Right lobe of liver (tissue), 6 donors: ENCODE data around the gene RAB1B. TPM values are rescaled to one million over a fixed set of nuclear protein-coding genes. Genes with fewer than 3 reads are reported as not detected.

ENCODE experiments used
- ATAC-seq, 4 donors: fragments of 200-7000 bp; cut with Tn5 transposase; one replicate each; pipeline ENCODE4 v1.9.1; 2020; ENCODE audit warnings: mild to moderate bottlenecking in 4 of 4, moderate library complexity in 4 of 4
- DNase-seq, 3 donors: peaks; one replicate each; pipeline ENCODE4 v3.0.0-alpha.2; 2020
- H3K27ac ChIP-seq, 3 donors: fragments of 200-600 bp; one replicate each; pipeline ENCODE4 v1.8.0; 2022
- H3K27me3 ChIP-seq, 2 donors: fragments of 200-600 bp; one replicate each; pipeline ENCODE4 v1.8.0; 2022
- H3K36me3 ChIP-seq, 4 donors: fragments of 200-600 bp; sonication (generic) in 1 of 4; one replicate each; pipeline versions ENCODE4 v1.5.1 to v1.8.0; 2017 to 2022; ENCODE audit warnings: control low read depth in 1 of 4
- H3K4me1 ChIP-seq, 4 donors: fragments of 200-600 bp; sonication (generic) in 1 of 4; one replicate each; pipeline versions ENCODE4 v1.5.1 to v1.8.0; 2017 to 2022; ENCODE audit warnings: control low read depth in 1 of 4
- H3K4me3 ChIP-seq, 3 donors: fragments of 200-600 bp; one replicate each; pipeline ENCODE4 v1.8.0; 2022
- H3K9me3 ChIP-seq, 4 donors: fragments of 200-600 bp; sonication (generic) in 1 of 4; one replicate each; pipeline versions ENCODE4 v1.5.1 to v1.8.0; 2017 to 2022; ENCODE audit warnings: control low read depth in 1 of 4
- POLR2A ChIP-seq: fragments of 450-650 bp; IDR thresholded peaks from one replicate; pipeline ENCODE4 v1.6.1; 2017; ENCODE audit warnings: antibody characterized with exemption, mild to moderate bottlenecking
- WGBS: methylation state at CpG from one replicate; pipeline ENCODE4 v1.1.6; 2018; ENCODE audit warnings: low coverage, low lambda C conversion rate; ENCODE audit not compliant: insufficient coverage; ENCODE audit errors: missing lambda C conversion rate; 5-methylcytosine and 5-hydroxymethylcytosine counted together
- intact Hi-C, 2 donors: fragments of 100-400 bp; cut with DNase I; formaldehyde crosslinking; loops; one replicate each; pipeline versions ENCODE4 v1.11.2 to v1.14.1; 2022
- total RNA-seq, 6 experiments: library from RNA; depleted of rRNA in 2 of 6; stranded (reverse); fragments of >200 nt in 2 of 6; fragmentation: NEBNext Ultra II Directional in 3 of 6; extraction: Animal tissue kit (Norgen Biotek cat#: 25700) in 3 of 6; gene quantifications; one replicate each; pipeline versions ENCODE4 v1.1.0 to v1.2.4, GENCODE V29; 2016 to 2023
- TF ChIP-seq, protein P1 (sequence below), 4 donors: fragments of 200-600 bp in 3 of 4; fragments of 450-650 bp in 1 of 4; IDR thresholded peaks; one replicate each; pipeline versions ENCODE4 v1.5.1 to v1.8.0; 2016 to 2022; ENCODE audit warnings: antibody characterized with exemption in 4 of 4, mild to moderate bottlenecking in 2 of 4
- donor health status: DM: no; HTN: yes; CAD: no.
- donor health status: DM: no; HTN: no; CAD: no.
- donor health status: DM: no; HTN: no; CAD: no.
- donor health status: DM: no; HTN: yes; CAD: no.
- donor health status: DM: no; HTN: yes; CAD: no.

RAB1B gene
- total RNA-seq, 6 experiments from 2014 or later, result 52.3 to 69.0 (median 59.6) TPM

DNA sequence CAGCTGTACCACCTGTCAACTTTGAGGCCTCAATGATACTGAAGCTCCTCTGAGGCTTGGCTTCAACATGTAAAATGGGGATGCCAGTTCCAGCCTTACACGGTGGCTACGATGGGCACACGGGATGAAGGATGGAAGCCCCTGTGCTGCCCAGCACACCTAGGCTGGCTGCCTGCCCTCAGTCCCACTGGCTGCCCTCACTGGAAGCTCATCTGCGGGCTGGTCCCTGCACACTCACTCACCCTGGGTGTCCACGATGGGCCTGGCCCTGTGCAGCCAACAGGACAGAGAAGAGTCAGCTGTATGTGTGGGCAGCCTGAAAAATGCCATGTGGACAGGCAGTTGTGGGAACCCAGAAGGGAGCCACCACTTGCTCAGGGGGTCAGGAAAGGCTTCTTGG lies 18.3 kb downstream of the RAB1B start:
- peak in 1 of 3 donors; percentile 39 for DNase-seq
- no peaks in the 10 kb centered on the region for H3K27me3 ChIP-seq
- no peak overlapping the region for H3K4me3 ChIP-seq
- no CpG with 5 or more reads among the region's 5 CpGs for WGBS
- peaks cover 0 to 17% (median 7%) of the 10 kb centered on the region in 4 donors for H3K4me1 ChIP-seq
- no peak for ATAC-seq
- no peak overlapping the region for H3K27ac ChIP-seq
- H3K36me3 ChIP-seq, result no peaks in the 10 kb centered on the region
- intact Hi-C loops, result loop anchor here (10.0 kb wide), 1 partner anchor 62 kb away; no protein-coding TSS in a partner anchor
- TF ChIP-seq, protein P1, sequence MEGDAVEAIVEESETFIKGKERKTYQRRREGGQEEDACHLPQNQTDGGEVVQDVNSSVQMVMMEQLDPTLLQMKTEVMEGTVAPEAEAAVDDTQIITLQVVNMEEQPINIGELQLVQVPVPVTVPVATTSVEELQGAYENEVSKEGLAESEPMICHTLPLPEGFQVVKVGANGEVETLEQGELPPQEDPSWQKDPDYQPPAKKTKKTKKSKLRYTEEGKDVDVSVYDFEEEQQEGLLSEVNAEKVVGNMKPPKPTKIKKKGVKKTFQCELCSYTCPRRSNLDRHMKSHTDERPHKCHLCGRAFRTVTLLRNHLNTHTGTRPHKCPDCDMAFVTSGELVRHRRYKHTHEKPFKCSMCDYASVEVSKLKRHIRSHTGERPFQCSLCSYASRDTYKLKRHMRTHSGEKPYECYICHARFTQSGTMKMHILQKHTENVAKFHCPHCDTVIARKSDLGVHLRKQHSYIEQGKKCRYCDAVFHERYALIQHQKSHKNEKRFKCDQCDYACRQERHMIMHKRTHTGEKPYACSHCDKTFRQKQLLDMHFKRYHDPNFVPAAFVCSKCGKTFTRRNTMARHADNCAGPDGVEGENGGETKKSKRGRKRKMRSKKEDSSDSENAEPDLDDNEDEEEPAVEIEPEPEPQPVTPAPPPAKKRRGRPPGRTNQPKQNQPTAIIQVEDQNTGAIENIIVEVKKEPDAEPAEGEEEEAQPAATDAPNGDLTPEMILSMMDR (IDR thresholded peaks at IDR 0.05), result no peak
- no peak for TF ChIP-seq POLR2A
- no peaks in the 10 kb centered on the region for H3K9me3 ChIP-seq

GRCh38 chr11:66287211-66287888 lies 18.9 kb downstream of the RAB1B start:
- Histone ChIP-seq H3K4me1 (peaks cover 0 to 17% (median 7%) of the 10 kb centered on the region in 4 donors), H3K9me3 (no peaks in the 10 kb centered on the region), H3K4me3 (no peak overlapping the region), H3K27me3 (no peaks in the 10 kb centered on the region), H3K36me3 (no peaks in the 10 kb centered on the region), H3K27ac (no peak overlapping the region)
- 52% methylated on average over 5 of the region's 10 CpGs for WGBS
- no peak for TF ChIP-seq POLR2A
- TF ChIP-seq, protein P1 (IDR thresholded peaks at IDR 0.05), result no peak
- intact Hi-C loops, result loop anchor here (10.0 kb wide), 1 partner anchor 63 kb away; no protein-coding TSS in a partner anchor
- ATAC-seq, result no peak
- no peak for DNase-seq

DNA sequence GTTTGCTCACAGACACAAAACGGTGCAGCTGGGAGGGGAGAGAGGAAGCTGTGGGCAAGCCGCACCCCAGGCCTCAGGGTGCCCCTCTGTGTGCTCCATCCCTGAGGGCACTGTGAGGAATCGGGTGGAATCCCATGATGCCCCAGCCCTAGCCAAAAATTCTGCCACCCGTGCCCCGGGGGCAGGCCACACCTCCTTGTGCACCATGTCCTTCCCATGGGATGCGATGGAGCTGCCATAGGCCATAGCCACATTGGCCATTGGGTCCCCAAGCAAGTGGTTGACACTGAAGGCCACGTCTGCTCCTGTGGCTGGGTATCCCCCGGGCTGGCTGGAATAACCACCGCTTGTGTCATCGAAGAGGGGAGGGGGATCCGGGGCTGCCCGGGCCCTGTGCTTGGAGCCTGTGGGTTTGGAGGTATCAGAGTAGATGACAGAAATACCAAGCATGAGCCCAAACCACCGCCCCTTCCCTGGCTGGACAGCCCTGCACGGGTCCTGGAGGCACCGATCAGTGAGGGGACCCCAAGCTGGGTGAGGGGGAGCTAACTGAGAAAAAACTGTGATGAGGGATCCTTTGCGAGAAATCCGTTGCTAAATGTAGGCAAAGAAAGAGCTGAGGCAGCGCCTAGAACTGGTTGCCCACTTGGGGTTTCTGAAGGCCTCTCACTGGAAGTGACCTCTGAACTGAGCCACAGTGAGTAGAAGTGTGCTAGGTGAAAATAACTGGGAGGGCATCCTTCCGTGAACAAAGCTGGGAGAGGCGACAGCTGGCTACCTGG lies 19.6 kb downstream of the RAB1B start:
- Histone ChIP-seq H3K27me3 (no peaks in the 10 kb centered on the region), H3K4me1 (peaks cover 0 to 17% (median 7%) of the 10 kb centered on the region in 4 donors), H3K36me3 (no peaks in the 10 kb centered on the region), H3K4me3 (peak overlapping the region; percentile 69 to 97 (median 75)), H3K9me3 (no peaks in the 10 kb centered on the region), H3K27ac (peak overlapping the region; percentile 91 to 97 (median 94))
- ATAC-seq, result peak; percentile 0 to 14 (median 1)
- TF ChIP-seq POLR2A, result no peak
- intact Hi-C loops, result loop anchor here (10.0 kb wide), 1 partner anchor 63 kb away; no protein-coding TSS in a partner anchor
- WGBS, result 18% methylated on average over 13 of the region's 20 CpGs
- DNase-seq, result no peak

- H3K4me3 ChIP-seq, result peak within 1 kb of the TSS; percentile 69 to 97 (median 75)
- no peaks in the 10 kb centered on the region for H3K36me3 ChIP-seq
- peaks cover 0 to 17% (median 7%) of the 10 kb centered on the region in 4 donors for H3K4me1 ChIP-seq
- WGBS, result 1% methylated on average over 20 of the region's 87 CpGs
- no peaks in the 10 kb centered on the region for H3K27me3 ChIP-seq
- no peaks in the 10 kb centered on the region for H3K9me3 ChIP-seq
- intact Hi-C loops, result loop anchor here (10.0 kb wide), 1 partner anchor 64 kb away; no protein-coding TSS in a partner anchor
- peak within 1 kb of the TSS; percentile 91 to 97 (median 94) for H3K27ac ChIP-seq
- DNase-seq, result peak; percentile 99
- ATAC-seq, result peak; percentile 89 to 95 (median 92)
- peak; percentile 96 for TF ChIP-seq POLR2A
- TF ChIP-seq, protein P1 (IDR thresholded peaks at IDR 0.05), result no peak
Measured at GRCh38 chr11:66288671-66289547, 20.5 kb downstream of the RAB1B start, which contains the start of gene YIF1A. TSS of gene YIF1A (minus strand) at chr11:66289143. CDS start at chr11:66288985, 158 bp downstream.
